Parathyroid adenoma (tissue), 2 donors: ENCODE results near the gene GPC6.
"Not testable (repeated sequence)": the region's sequence is repeated elsewhere in the genome, so short reads cannot be mapped to it uniquely, and the experiment has no call there.

Experiments used
- H2AFZ ChIP-seq: fragments of 300-600 bp; sonication (generic); one replicate; pipeline ENCODE4 v1.7.0; 2017; ENCODE audit warnings: antibody characterized with exemption, mild to moderate bottlenecking
- H3K27ac ChIP-seq: fragments of 300-600 bp; sonication (generic); one replicate; pipeline ENCODE4 v1.7.0; 2017
- H3K27me3 ChIP-seq: fragments of 300-600 bp; sonication (generic); one replicate; pipeline ENCODE4 v1.7.0; 2017; ENCODE audit warnings: low read length; ENCODE audit not compliant: control insufficient read depth, insufficient read depth
- H3K36me3 ChIP-seq: fragments of 300-600 bp; sonication (generic); one replicate; pipeline ENCODE4 v1.7.0; 2017; ENCODE audit warnings: low read length; ENCODE audit not compliant: control insufficient read depth, insufficient read depth
- H3K4me1 ChIP-seq: fragments of 300-600 bp; sonication (generic); one replicate; pipeline ENCODE4 v1.7.0; 2017; ENCODE audit warnings: control low read depth
- H3K4me2 ChIP-seq: fragments of 300-600 bp; sonication (generic); one replicate; pipeline ENCODE4 v1.7.0; 2017; ENCODE audit warnings: low read length
- H3K4me3 ChIP-seq: fragments of 300-600 bp; sonication (generic); one replicate; pipeline ENCODE4 v1.7.0; 2017; ENCODE audit warnings: low read depth, low read length
- H3K79me2 ChIP-seq: fragments of 300-600 bp; sonication (generic); one replicate; pipeline ENCODE4 v1.7.0; 2017; ENCODE audit warnings: control low read depth
- H3K9ac ChIP-seq: fragments of 300-600 bp; sonication (generic); one replicate; pipeline ENCODE4 v1.7.0; 2017; ENCODE audit warnings: mild to moderate bottlenecking
- H3K9me3 ChIP-seq: fragments of 300-600 bp; sonication (generic); one replicate; pipeline ENCODE4 v1.7.0; 2017; ENCODE audit warnings: low read length; ENCODE audit not compliant: control insufficient read depth
- CTCF ChIP-seq: fragments of 300-600 bp; sonication (generic); IDR thresholded peaks from one replicate; pipeline ENCODE4 v1.7.0; 2017; ENCODE audit warnings: antibody characterized with exemption, mild to moderate bottlenecking
- donor health status: primary hyperparathyroidism.

The GPC6 gene

GRCh38 chr13:93309886-93310523 is 83.4 kb downstream of the GPC6 start:
- no peaks in the 10 kb centered on the region for H3K9me3 ChIP-seq
- H3K27ac ChIP-seq = no peak overlapping the region
- no peaks in the 10 kb centered on the region for H3K27me3 ChIP-seq
- H3K79me2 ChIP-seq = no peaks in the 10 kb centered on the region
- H3K4me1 ChIP-seq = no peaks in the 10 kb centered on the region
- no peak for TF ChIP-seq CTCF
- H3K4me2 ChIP-seq = no peak overlapping the region
- no peak overlapping the region for H3K4me3 ChIP-seq
- H3K9ac ChIP-seq = no peak overlapping the region
- H3K36me3 ChIP-seq = no peaks in the 10 kb centered on the region
- H2AFZ ChIP-seq = no peak overlapping the region

- Histone ChIP-seq H3K4me1 (no peaks in the 10 kb centered on the region), H3K27ac (no peak overlapping the region), H3K9ac (no peak overlapping the region), H3K79me2 (no peaks in the 10 kb centered on the region), H3K9me3 (no peaks in the 10 kb centered on the region), H3K36me3 (no peaks in the 10 kb centered on the region), H3K27me3 (no peaks in the 10 kb centered on the region), H3K4me2 (no peak overlapping the region), H2AFZ (no peak overlapping the region), H3K4me3 (no peak overlapping the region)
- TF ChIP-seq CTCF = no peak
Observed at GRCh38 chr13:93316841-93317240, 90.2 kb downstream of the GPC6 start.

GRCh38 chr13:93318534-93319254 is 92.1 kb downstream of the GPC6 start:
- H3K27ac ChIP-seq = no peak overlapping the region

GRCh38 chr13:93320942-93321341 is 94.3 kb downstream of the GPC6 start:
- no peak overlapping the region for H3K9ac ChIP-seq

More at GRCh38 chr13:93318534-93319254, 92.1 kb downstream of the GPC6 start:
- no peak overlapping the region for H3K9ac ChIP-seq
- H3K27me3 ChIP-seq = no peaks in the 10 kb centered on the region
- H3K9me3 ChIP-seq = no peaks in the 10 kb centered on the region
- no peak overlapping the region for H3K4me3 ChIP-seq
- no peak for TF ChIP-seq CTCF
- H3K4me1 ChIP-seq = no peaks in the 10 kb centered on the region
- H3K4me2 ChIP-seq = no peak overlapping the region
- no peaks in the 10 kb centered on the region for H3K36me3 ChIP-seq
- no peaks in the 10 kb centered on the region for H3K79me2 ChIP-seq
- H2AFZ ChIP-seq = no peak overlapping the region

GRCh38 chr13:93323880-93324279 is 97.3 kb downstream of the GPC6 start:
- not testable (repeated sequence) for H3K4me3 ChIP-seq, H3K9ac ChIP-seq

More at GRCh38 chr13:93320942-93321341, 94.3 kb downstream of the GPC6 start:
- H2AFZ ChIP-seq = no peak overlapping the region
- H3K4me2 ChIP-seq = no peak overlapping the region
- no peaks in the 10 kb centered on the region for H3K79me2 ChIP-seq
- no peaks in the 10 kb centered on the region for H3K9me3 ChIP-seq
- H3K27ac ChIP-seq = no peak overlapping the region
- H3K27me3 ChIP-seq = no peaks in the 10 kb centered on the region
- no peaks in the 10 kb centered on the region for H3K4me1 ChIP-seq
- no peak overlapping the region for H3K4me3 ChIP-seq
- H3K36me3 ChIP-seq = no peaks in the 10 kb centered on the region
- no peak for TF ChIP-seq CTCF

More at GRCh38 chr13:93323880-93324279, 97.3 kb downstream of the GPC6 start:
- not testable (repeated sequence) for H3K27ac ChIP-seq, H3K27me3 ChIP-seq, H3K4me1 ChIP-seq, H3K36me3 ChIP-seq, H3K9me3 ChIP-seq, H3K4me2 ChIP-seq, H3K79me2 ChIP-seq, H2AFZ ChIP-seq
